Kidney (tissue), 14 donors: ENCODE results near the gene FAM117B. TPM values are rescaled to one million over a fixed set of nuclear protein-coding genes. Genes with fewer than 3 reads are reported as not detected.

ENCODE experiments used
- DNase-seq, 5 donors: peaks; one replicate each; pipeline ENCODE4 v3.0.0-alpha.2; 2013 to 2020
- FAIRE-seq: peaks from 2 replicates; lab custom pipeline; 2012; peaks lifted over from hg19 to GRCh38; lab: Jason Lieb, UNC
- H3K27ac ChIP-seq, 2 donors: one replicate each; pipeline ENCODE4 v1.7.0; 2013; ENCODE audit warnings: low read depth in 2 of 2, low read length in 2 of 2, inconsistent platforms in 1 of 2
- H3K27me3 ChIP-seq: one replicate; pipeline ENCODE4 v1.7.1; 2013; ENCODE audit warnings: low read length, inconsistent platforms; ENCODE audit not compliant: control insufficient read depth, insufficient read depth
- H3K36me3 ChIP-seq, 3 donors: one replicate each; pipeline versions ENCODE4 v1.7.0 to v1.7.1; 2013; ENCODE audit warnings: low read length in 3 of 3, control low read depth in 1 of 3, inconsistent platforms in 1 of 3; ENCODE audit not compliant: insufficient read depth in 3 of 3, control insufficient read depth in 2 of 3
- H3K4me1 ChIP-seq, 3 donors: one replicate each; pipeline versions ENCODE4 v1.7.0 to v1.7.1; 2013; ENCODE audit warnings: low read length in 3 of 3, inconsistent platforms in 1 of 3, low read depth in 1 of 3; ENCODE audit not compliant: control insufficient read depth in 2 of 3, insufficient read depth in 2 of 3
- H3K4me3 ChIP-seq, 3 donors: one replicate each; pipeline versions ENCODE4 v1.7.0 to v1.8.1; 2013; ENCODE audit warnings: low read length in 3 of 3, control low read depth in 1 of 3, inconsistent platforms in 1 of 3
- H3K9ac ChIP-seq, 3 donors: one replicate each; pipeline versions ENCODE4 v1.7.0 to v1.7.1; 2013; ENCODE audit warnings: low read length in 3 of 3, control low read depth in 1 of 3, inconsistent platforms in 1 of 3
- H3K9me3 ChIP-seq, 3 donors: one replicate each; pipeline versions ENCODE4 v1.7.0 to v1.7.1; 2013; ENCODE audit warnings: low read length in 3 of 3, control low read depth in 1 of 3, inconsistent platforms in 1 of 3; ENCODE audit not compliant: control insufficient read depth in 2 of 3, insufficient read depth in 1 of 3
- CTCF ChIP-seq: IDR thresholded peaks from 3 replicates; pipeline ENCODE4 v1.5.1; 2012; ENCODE audit warnings: mild to moderate bottlenecking, moderate library complexity, borderline replicate concordance; ENCODE audit not compliant: insufficient read depth; ENCODE audit errors: extremely low read depth
- intact Hi-C: fragments of 100-400 bp; cut with DNase I; formaldehyde crosslinking; loops from one replicate; pipeline ENCODE4 v1.11.1; 2022
- polyA plus RNA-seq: library from polyadenylated mRNA; stranded (reverse); fragments of 350-450 nt; fragmentation: Illumina TruSeq; extraction: RNeasy Lipid Tissue Mini Kit (QIAGEN cat#74804); gene quantifications from one replicate; pipeline ENCODE4 v1.2.3, GENCODE V29; 2014; ENCODE audit warnings: low read depth, low replicate concordance; ENCODE audit not compliant: insufficient read depth
- total RNA-seq: library from RNA; stranded (reverse); fragmentation: NEBNext Ultra II Directional; extraction: Animal tissue kit (Norgen Biotek cat#: 25700); gene quantifications from one replicate; pipeline ENCODE4 v1.2.1, GENCODE V29; 2021
- donor health status: control.
- donor health status: control.
- donor health status: control.
- donor health status: control.
- donor health status: control.
- donor health status: DM: yes; HTN: yes; CAD: no.
- donor health status: Normal renal cell carcinoma (clear cell type).

FAM117B gene
- total and polyA plus RNA-seq, 2 donors from 2014 or later = 4.1 to 14.8 TPM

GRCh38 chr2:202716953-202717597, 82.3 kb downstream of the FAM117B start:
- Histone ChIP-seq H3K27me3 (no peaks in the 10 kb centered on the region), H3K36me3 (no peaks in the 10 kb centered on the region), H3K9ac (no peak overlapping the region), H3K9me3 (peaks cover 0 to 11% (median 0%) of the 10 kb centered on the region in 3 donors), H3K27ac (no peak overlapping the region), H3K4me1 (peaks cover 0 to 3% (median 0%) of the 10 kb centered on the region in 3 donors), H3K4me3 (no peak overlapping the region)
- TF ChIP-seq CTCF = no peak
- no peak for DNase-seq
- intact Hi-C loops = no loop called here
- FAIRE-seq = no peak

DNA sequence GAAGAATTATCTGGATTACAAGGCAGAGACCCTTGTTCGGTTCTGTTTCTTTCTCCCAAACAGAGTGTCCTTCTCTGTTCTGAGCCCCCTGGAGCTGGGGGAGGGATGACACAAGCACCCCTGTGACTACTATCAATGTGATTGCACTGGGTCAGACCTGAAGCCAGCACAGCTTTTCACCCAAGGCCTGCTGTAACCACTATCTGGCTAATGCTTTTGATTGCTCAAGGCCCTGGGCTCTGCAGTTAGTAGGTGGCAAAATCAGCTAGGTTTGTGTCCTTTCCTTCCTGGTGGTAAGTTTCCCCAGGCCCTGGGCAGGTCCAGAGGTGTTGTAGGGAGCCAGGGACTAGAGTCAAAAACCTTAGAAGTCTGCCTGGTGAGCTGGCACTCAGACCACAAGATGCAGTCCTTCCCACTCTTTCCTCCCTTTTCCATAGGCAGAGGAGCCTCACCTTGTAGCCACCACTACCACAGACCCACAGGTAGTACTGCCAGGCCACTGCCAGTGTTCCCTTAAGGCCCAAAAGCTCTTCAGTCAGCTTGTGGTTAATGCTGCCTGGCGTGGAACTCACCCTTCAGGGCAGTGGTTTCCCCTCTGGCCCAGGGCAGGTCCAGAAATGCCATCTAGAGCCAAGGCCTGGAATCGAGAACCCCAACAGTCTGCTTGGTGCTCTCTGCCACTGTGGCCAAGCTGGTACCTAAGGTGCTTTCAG, 83.0 kb downstream of the FAM117B start:
- intact Hi-C loops = no loop called here
- FAIRE-seq (no peak), DNase-seq (no peak)
- TF ChIP-seq CTCF = no peak
- H3K9me3 ChIP-seq = peaks cover 0 to 8% (median 0%) of the 10 kb centered on the region in 3 donors
- H3K4me3 ChIP-seq = no peak overlapping the region
- no peak overlapping the region for H3K9ac ChIP-seq
- H3K27me3 ChIP-seq = no peaks in the 10 kb centered on the region
- peaks cover 0 to 3% (median 0%) of the 10 kb centered on the region in 3 donors for H3K4me1 ChIP-seq
- no peak overlapping the region for H3K27ac ChIP-seq
- H3K36me3 ChIP-seq = no peaks in the 10 kb centered on the region

DNA sequence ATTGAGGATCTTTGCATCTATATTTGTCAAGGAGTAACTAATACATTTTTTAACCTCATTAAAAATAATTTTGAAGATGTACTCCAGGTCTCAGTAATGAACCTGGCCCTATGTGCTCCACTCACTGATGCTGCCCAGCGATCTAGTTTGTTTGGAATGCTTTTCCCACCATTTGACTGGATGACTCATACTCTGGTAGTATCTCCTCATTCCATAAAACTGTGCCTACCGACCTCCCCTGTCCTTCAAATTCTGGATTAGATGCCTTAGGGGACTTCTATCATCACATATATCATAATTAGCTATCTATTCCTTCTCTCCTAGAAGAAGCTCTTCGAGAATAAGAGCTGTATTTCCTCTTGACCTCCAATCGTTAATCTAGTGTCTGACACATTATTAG, 83.8 kb downstream of the FAM117B start:
- Histone ChIP-seq H3K9ac (no peak overlapping the region), H3K27me3 (no peaks in the 10 kb centered on the region), H3K36me3 (no peaks in the 10 kb centered on the region), H3K9me3 (peaks cover 0 to 6% (median 0%) of the 10 kb centered on the region in 3 donors), H3K27ac (no peak overlapping the region), H3K4me3 (no peak overlapping the region), H3K4me1 (peaks cover 0 to 3% (median 0%) of the 10 kb centered on the region in 3 donors)
- FAIRE-seq (no peak), DNase-seq (no peak)
- TF ChIP-seq CTCF = no peak
- intact Hi-C loops = no loop called here
